Kidney epithelial cell (primary cell): ENCODE measurements around the gene TRIM39. TPM values are rescaled to one million over a fixed set of nuclear protein-coding genes. Genes with fewer than 3 reads are reported as not detected.

Experiments used
- DNase-seq: peaks from one replicate; pipeline ENCODE4 v3.0.0-alpha.2; 2010; ENCODE audit warnings: low read depth
- H3K27me3 ChIP-seq: 2 replicates; pipeline ENCODE4 v1.6.0; 2011; ENCODE audit warnings: low read length; ENCODE audit not compliant: control insufficient read depth, insufficient read depth
- H3K36me3 ChIP-seq: 2 replicates; pipeline ENCODE4 v1.5.1; 2011; ENCODE audit warnings: low read length; ENCODE audit not compliant: control insufficient read depth, insufficient read depth
- H3K4me3 ChIP-seq: 2 replicates; pipeline ENCODE4 v1.5.1; 2011; ENCODE audit warnings: low read depth, mild to moderate bottlenecking, control low read depth, low read length
- CTCF ChIP-seq: IDR thresholded peaks from 2 replicates; pipeline ENCODE4 v1.5.1; 2011; ENCODE audit warnings: mild to moderate bottlenecking, moderate library complexity, low read length, control low read depth, inconsistent platforms; ENCODE audit not compliant: insufficient read depth, poor library complexity, severe bottlenecking
- total RNA-seq: library from RNA; depleted of rRNA; stranded (reverse); fragments of >200 nt; gene quantifications from 2 replicates; pipeline ENCODE4 v1.2.3, GENCODE V29; 2015

TRIM39 gene
- total RNA-seq, 1 donor from 2014 or later: 16.1 TPM

- peaks cover 3% of the 10 kb centered on the region for H3K36me3 ChIP-seq
- TF ChIP-seq CTCF: no peak
- no peaks in the 10 kb centered on the region for H3K27me3 ChIP-seq
- H3K4me3 ChIP-seq: no peak overlapping the region
- DNase-seq: no peak
Observed at GRCh38 chr6:30317913-30318589, 8.7 kb upstream of the TRIM39 start.

DNA sequence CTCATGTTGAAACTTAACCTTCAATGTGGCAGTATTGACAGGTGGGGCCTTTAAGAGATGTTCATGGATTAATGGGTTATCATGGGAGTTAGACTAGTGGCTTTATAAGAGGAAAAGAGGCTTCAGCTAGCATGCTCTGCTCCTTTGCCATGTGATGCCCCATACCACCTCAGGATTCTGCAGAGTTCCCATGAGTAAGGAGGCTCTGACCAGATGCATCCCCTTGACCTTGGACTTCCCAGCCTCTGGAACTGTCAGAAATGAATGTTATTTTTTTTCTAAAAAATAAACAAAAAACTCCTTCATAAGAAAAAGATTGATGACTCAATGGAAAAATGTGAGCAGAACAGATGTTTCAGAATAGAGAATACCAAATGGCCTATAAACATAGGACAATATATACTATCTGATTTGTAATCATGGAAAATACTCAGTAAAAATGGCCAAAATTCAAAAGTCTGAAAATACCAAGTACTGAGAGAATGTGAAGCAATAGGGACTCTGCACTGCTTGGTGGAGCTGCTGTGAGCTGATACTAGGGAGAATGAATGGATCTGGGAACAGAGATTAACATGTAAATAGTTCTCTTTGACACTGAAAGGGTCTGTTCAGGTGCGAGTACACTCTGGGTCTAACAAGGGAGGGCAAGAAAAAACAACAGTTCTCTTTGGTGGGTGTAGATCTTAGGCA, 7.4 kb upstream of the TRIM39 start:
- peaks cover 3% of the 10 kb centered on the region for H3K36me3 ChIP-seq
- no peak for DNase-seq
- no peak overlapping the region for H3K4me3 ChIP-seq
- H3K27me3 ChIP-seq: no peaks in the 10 kb centered on the region
- TF ChIP-seq CTCF: no peak

DNA sequence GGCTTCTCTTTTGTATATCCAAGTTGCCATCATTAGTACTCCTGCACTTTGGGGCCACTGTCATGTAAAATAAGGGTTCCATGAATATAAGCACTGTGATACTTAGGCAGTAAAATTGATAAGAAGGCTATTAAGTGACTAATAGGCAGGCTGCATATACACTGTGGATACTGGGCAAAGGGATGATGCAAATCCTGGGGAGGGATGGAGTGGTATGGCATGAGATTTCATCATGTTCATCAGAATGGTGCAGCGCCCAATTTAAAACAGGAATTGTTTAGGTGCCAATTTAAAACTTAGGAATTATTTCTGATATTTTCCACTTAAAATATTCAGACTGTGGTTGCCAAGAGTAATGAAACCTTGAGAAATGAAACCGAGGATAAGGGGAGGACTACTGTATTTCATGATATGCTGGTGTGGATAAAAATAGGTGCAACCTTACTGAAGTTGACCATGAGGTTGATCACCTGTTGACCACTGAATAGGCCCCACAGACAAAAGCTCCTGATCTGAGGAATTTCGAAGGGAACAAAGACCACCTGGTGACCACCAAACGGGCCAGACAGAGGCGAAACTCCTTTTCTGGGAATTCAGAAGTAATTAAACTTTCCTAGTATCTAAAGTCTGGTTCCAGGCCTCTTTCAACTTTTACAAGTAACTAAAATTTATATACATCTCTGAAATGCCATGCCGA, 4.9 kb upstream of the TRIM39 start:
- Histone ChIP-seq H3K36me3 (peaks cover 1% of the 10 kb centered on the region), H3K27me3 (no peaks in the 10 kb centered on the region), H3K4me3 (no peak overlapping the region)
- no peak for TF ChIP-seq CTCF
- no peak for DNase-seq

DNA sequence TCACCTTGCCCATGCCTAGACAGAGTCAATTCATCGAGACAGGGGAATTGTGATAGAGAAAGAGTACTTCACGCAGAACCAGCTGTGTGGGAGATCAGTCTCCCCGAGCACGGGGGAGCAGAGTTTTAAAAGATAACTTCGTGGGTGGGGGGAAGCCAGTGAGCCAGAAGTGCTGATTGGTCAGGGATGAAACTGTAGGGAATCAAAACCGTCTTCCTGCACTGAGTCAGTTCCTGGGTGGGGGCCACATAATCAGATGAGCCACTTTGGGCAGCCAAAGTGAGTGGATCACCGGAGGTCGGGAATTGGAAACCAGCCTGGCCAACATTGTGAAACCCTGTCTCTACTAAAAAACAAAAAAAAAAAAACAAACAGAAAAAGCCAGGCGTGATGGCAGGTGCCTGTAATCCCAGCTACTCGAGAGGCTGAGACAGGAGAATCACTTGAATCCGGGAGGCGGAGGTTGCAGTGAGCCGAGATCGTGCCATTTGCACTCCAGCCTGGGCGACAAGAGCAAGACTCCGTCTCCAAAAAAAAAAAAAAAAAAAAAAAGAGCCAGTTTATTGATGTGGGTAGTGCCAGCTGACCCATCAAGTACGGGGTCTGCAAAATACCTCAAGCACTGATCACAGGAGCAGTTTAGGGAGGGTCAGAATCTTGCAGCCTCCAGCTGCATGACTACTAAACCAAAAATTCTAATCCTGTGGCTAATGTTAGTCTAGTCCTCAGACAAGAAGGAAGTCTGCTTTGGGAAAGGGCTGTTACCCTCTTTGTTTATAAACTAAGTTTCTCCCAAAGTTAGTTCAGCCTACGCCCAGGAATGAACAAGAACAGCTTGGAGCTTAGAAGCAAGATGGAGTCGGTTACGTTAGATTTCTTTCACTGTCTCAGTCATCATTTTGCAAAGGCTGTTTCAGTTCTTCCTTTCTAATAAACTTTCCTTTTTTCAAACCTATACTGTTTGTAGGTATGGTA, 3.9 kb upstream of the TRIM39 start:
- Histone ChIP-seq H3K36me3 (peaks cover 1% of the 10 kb centered on the region), H3K4me3 (no peak overlapping the region), H3K27me3 (no peaks in the 10 kb centered on the region)
- no peak for TF ChIP-seq CTCF
- DNase-seq: no peak

DNA sequence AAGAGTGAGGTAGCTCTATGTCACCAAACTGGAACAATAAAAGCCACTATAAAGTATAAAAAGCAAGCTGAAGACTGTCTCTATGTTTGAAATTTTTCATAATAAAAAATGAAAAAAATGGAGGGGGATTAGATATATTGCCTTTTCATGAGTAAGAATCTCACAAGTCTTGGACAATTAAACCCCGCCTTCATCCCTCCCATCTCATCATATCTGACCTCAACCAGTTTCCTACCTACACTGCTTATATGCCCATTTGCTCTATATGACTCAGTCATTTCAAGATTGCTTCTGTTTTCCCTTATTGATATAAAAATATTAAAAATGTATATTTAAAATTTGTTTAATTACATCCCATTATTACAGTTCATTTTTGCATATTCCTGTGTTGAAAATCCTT, 2.9 kb upstream of the TRIM39 start:
- H3K4me3 ChIP-seq: no peak overlapping the region
- H3K36me3 ChIP-seq: peaks cover 1% of the 10 kb centered on the region
- no peak for TF ChIP-seq CTCF
- H3K27me3 ChIP-seq: no peaks in the 10 kb centered on the region
- DNase-seq: no peak
